Endodermal cell (in vitro differentiated cells): ENCODE results near the gene ZMIZ1. TPM values are rescaled to one million over a fixed set of nuclear protein-coding genes. Genes with fewer than 3 reads are reported as not detected.
A peak's percentile ranks its signal among the peaks of the same experiment; 100 is the strongest.

Experiments used
- DNase-seq: peaks from one replicate; pipeline ENCODE4 v3.0.0-alpha.2; 2017
- H3K27ac ChIP-seq: 2 replicates; pipeline ENCODE4 v1.5.1; 2013; ENCODE audit warnings: mild to moderate bottlenecking, low read depth, low read length, moderate library complexity
- H3K27me3 ChIP-seq: 2 replicates; pipeline ENCODE4 v1.6.1; 2013; ENCODE audit warnings: mild to moderate bottlenecking, low read length, moderate library complexity; ENCODE audit not compliant: insufficient read depth, control insufficient read depth, poor library complexity, severe bottlenecking
- H3K36me3 ChIP-seq: 2 replicates; pipeline ENCODE4 v1.7.0; 2013; ENCODE audit warnings: mild to moderate bottlenecking, low read length, moderate library complexity; ENCODE audit not compliant: control insufficient read depth, insufficient read depth
- H3K4me1 ChIP-seq: one replicate; pipeline ENCODE4 v1.7.0; 2013; ENCODE audit warnings: low read length; ENCODE audit not compliant: control insufficient read depth, insufficient read depth
- H3K4me3 ChIP-seq: 2 replicates; pipeline ENCODE4 v1.5.1; 2013; ENCODE audit warnings: mild to moderate bottlenecking, low read length, moderate library complexity
- H3K9ac ChIP-seq: 2 replicates; pipeline ENCODE4 v1.6.1; 2013; ENCODE audit warnings: mild to moderate bottlenecking, low read length, moderate library complexity; ENCODE audit not compliant: poor library complexity, severe bottlenecking; ENCODE audit errors: extremely low read depth
- H3K9me3 ChIP-seq: 2 replicates; pipeline ENCODE4 v1.6.1; 2013; ENCODE audit warnings: mild to moderate bottlenecking, low read length, moderate library complexity; ENCODE audit not compliant: control insufficient read depth
- H3K27ac Mint-ChIP-seq: 2 replicates; pipeline ENCODE4 v1.8.0; 2020; ENCODE audit warnings: mixed read lengths
- H3K27me3 Mint-ChIP-seq: 2 replicates; pipeline ENCODE4 v1.8.0; 2021; ENCODE audit warnings: mild to moderate bottlenecking, mixed read lengths; ENCODE audit not compliant: insufficient read depth
- H3K36me3 Mint-ChIP-seq: 2 replicates; pipeline ENCODE4 v1.8.0; 2020; ENCODE audit warnings: low read depth, mixed read lengths
- H3K4me1 Mint-ChIP-seq: 2 replicates; pipeline ENCODE4 v1.8.0; 2020; ENCODE audit warnings: mixed read lengths
- H3K4me3 Mint-ChIP-seq: 2 replicates; pipeline ENCODE4 v1.8.0; 2020; ENCODE audit warnings: mild to moderate bottlenecking, moderate library complexity, mixed read lengths
- H3K9me3 Mint-ChIP-seq: 2 replicates; pipeline ENCODE4 v1.8.0; 2020; ENCODE audit warnings: mild to moderate bottlenecking, mixed read lengths
- WGBS, 2 experiments: methylation state at CpG; one replicate each; pipeline versions ENCODE4 v1.1.5 to v1.1.7; 2013; ENCODE audit warnings: missing lambda C conversion rate in 2 of 2, mixed read lengths in 1 of 2; ENCODE audit not compliant: insufficient coverage in 1 of 2, insufficient read length in 1 of 2; 5-methylcytosine and 5-hydroxymethylcytosine counted together
- total RNA-seq, 2 donors: library from RNA; stranded (reverse); fragmentation: NEBNext Ultra II Directional in 1 of 2; extraction: Animal tissue kit (Norgen Biotek cat#: 25700) in 1 of 2; gene quantifications; 2 replicates in 1 of 2; 3 replicates in 1 of 2; pipeline ENCODE4 v1.2.1, GENCODE V29; 2021
- TF ChIP-seq, protein P1 (sequence below): fragments of 200-600 bp; sonication (generic); conservative IDR thresholded peaks from 2 replicates; pipeline ENCODE4 v1.5.0; 2021; ENCODE audit warnings: antibody characterized with exemption, mild to moderate bottlenecking

Gene ZMIZ1
- total RNA-seq, 2 donors from 2014 or later, result 65.3 to 67.5 TPM

DNA sequence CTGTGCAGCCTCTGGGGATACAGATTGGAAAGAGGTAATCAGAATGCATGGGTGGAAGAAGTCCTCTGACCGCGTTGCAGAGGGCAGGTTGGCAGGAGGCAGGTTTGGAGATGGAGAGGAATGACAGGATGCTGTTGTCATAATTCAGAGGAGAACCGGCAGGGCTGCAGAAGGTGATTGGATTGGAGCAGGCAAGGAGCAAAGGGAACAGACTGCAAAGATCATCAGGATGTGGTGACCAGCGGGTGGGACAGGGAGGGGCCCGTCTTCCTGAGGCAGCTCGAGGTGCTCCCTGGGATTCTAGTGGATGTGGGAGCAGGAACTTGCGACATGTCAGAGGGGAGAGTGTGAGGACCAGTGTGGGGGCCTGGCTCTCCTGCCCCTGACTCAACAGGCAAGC, 200.0 kb downstream of the ZMIZ1 start:
- WGBS, 2 experiments, result 93 to 95% methylated on average over 4 to 7 of the region's 7 CpGs
- Mint-ChIP-seq H3K4me1 (peaks cover 25% of the 10 kb centered on the region), H3K27ac (no peak overlapping the region), H3K36me3 (peaks cover 16% of the 10 kb centered on the region), H3K9me3 (no peaks in the 10 kb centered on the region), H3K27me3 (no peaks in the 10 kb centered on the region), H3K4me3 (no peak overlapping the region)
- TF ChIP-seq, protein P1, sequence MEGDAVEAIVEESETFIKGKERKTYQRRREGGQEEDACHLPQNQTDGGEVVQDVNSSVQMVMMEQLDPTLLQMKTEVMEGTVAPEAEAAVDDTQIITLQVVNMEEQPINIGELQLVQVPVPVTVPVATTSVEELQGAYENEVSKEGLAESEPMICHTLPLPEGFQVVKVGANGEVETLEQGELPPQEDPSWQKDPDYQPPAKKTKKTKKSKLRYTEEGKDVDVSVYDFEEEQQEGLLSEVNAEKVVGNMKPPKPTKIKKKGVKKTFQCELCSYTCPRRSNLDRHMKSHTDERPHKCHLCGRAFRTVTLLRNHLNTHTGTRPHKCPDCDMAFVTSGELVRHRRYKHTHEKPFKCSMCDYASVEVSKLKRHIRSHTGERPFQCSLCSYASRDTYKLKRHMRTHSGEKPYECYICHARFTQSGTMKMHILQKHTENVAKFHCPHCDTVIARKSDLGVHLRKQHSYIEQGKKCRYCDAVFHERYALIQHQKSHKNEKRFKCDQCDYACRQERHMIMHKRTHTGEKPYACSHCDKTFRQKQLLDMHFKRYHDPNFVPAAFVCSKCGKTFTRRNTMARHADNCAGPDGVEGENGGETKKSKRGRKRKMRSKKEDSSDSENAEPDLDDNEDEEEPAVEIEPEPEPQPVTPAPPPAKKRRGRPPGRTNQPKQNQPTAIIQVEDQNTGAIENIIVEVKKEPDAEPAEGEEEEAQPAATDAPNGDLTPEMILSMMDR, result no peak
- Histone ChIP-seq H3K4me1 (no peaks in the 10 kb centered on the region), H3K4me3 (no peak overlapping the region), H3K9me3 (no peaks in the 10 kb centered on the region), H3K27me3 (no peaks in the 10 kb centered on the region), H3K27ac (peak overlapping the region; percentile 72), H3K9ac (no peak overlapping the region), H3K36me3 (peaks cover 26% of the 10 kb centered on the region)
- DNase-seq, result no peak

DNA sequence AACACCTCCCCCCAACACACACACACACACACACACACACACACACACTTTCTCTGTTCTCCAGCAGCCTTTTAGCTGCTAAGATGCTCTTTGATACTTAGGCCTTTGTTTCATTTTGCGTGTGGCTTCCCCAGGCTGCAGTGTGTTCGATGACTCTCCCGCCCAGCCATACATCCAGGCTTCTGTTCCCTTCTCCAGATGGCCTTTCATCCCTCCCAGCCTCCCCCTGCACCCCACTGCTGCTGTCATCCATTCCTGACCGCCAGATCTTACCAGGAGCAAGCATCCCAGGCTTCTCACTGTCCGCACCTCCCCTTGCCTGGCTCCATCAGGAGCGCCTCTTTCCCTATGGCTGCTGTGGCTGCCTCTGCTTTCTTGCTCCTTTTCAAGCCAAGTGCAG, 200.7 kb downstream of the ZMIZ1 start:
- H3K4me1 ChIP-seq, result no peaks in the 10 kb centered on the region
- H3K27me3 ChIP-seq, result no peaks in the 10 kb centered on the region
- H3K36me3 ChIP-seq, result peaks cover 26% of the 10 kb centered on the region
- no peak overlapping the region for H3K9ac ChIP-seq
- no peak for DNase-seq
- Mint-ChIP-seq H3K9me3 (no peaks in the 10 kb centered on the region), H3K36me3 (peaks cover 16% of the 10 kb centered on the region), H3K4me3 (no peak overlapping the region), H3K27ac (peak overlapping the region; percentile 28), H3K4me1 (peaks cover 20% of the 10 kb centered on the region), H3K27me3 (no peaks in the 10 kb centered on the region)
- no peaks in the 10 kb centered on the region for H3K9me3 ChIP-seq
- H3K4me3 ChIP-seq, result no peak overlapping the region
- TF ChIP-seq, protein P1, result no peak
- peak overlapping the region; percentile 72 for H3K27ac ChIP-seq
- 92 to 95% methylated on average over 6 of the region's 6 CpGs for WGBS, 2 experiments

DNA sequence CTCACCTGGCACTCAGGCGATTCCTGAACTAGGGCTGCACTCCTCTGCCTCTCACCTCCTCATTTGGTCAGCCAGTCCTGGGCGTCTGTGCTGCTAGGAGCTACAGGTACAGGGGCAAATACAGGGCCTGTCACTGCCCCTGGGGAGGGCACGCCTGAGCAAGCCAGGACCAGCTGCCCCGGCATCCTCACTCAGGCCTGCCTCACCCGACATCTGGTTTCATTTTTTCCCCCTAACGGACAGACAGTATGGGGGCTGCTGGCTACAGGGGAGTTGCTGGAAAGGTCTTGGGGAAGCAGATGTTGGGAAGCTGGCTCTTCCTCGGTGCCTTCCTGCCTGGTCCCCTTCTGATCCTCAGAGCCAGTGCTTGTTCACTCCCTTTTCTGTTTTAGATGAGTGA, 201.2 kb downstream of the ZMIZ1 start:
- peaks cover 16% of the 10 kb centered on the region for H3K4me1 Mint-ChIP-seq
- Histone ChIP-seq H3K4me1 (no peaks in the 10 kb centered on the region), H3K4me3 (no peak overlapping the region), H3K27me3 (no peaks in the 10 kb centered on the region), H3K27ac (peak overlapping the region; percentile 53), H3K9me3 (no peaks in the 10 kb centered on the region), H3K36me3 (peaks cover 26% of the 10 kb centered on the region), H3K9ac (no peak overlapping the region)
- no peaks in the 10 kb centered on the region for H3K27me3 Mint-ChIP-seq
- no peak overlapping the region for H3K4me3 Mint-ChIP-seq
- WGBS, 2 experiments, result 91 to 100% methylated on average over 3 to 7 of the region's 7 CpGs
- TF ChIP-seq, protein P1, result no peak
- H3K36me3 Mint-ChIP-seq, result peaks cover 16% of the 10 kb centered on the region
- H3K9me3 Mint-ChIP-seq, result no peaks in the 10 kb centered on the region
- peak overlapping the region; percentile 53 for H3K27ac Mint-ChIP-seq
- DNase-seq, result no peak
